ENCODE results near the gene RGCC.

- TF ChIP-seq POLR2A (IDR thresholded peaks at IDR 0.05) (no peak), CTCF (IDR thresholded peaks at IDR 0.05) (no peak)
Observed at GRCh38 chr13:41413872-41414271, 43.5 kb upstream of the RGCC start.
